OCI-LY3 (cell line): ENCODE measurements around the gene CLCF1.

Experiments
- CTCF ChIP-seq: fragments of 200-600, 300-600 bp; sonication (generic); IDR thresholded peaks from 2 replicates; pipeline ENCODE4 v1.5.1; 2014; ENCODE audit warnings: antibody characterized with exemption, low read length, low read depth
- EZH2phosphoT487 ChIP-seq: fragments of 200-600 bp; shearing (Covaris generic); IDR thresholded peaks from 2 replicates; pipeline ENCODE4 v1.6.1; 2018; ENCODE audit warnings: antibody characterized with exemption, mixed run types, low read depth

GRCh38 chr11:67397536-67397935 is 24.1 kb upstream of the CLCF1 start:
- TF ChIP-seq CTCF (no peak), EZH2phosphoT487 (no peak)
